Sigmoid colon (tissue), 4 donors: Measurements from ENCODE around the gene MYH10.

Experiments
- POLR2A ChIP-seq, 2 donors: fragments of 450-650 bp; IDR thresholded peaks; one replicate each; pipeline ENCODE4 v1.6.1; 2016; ENCODE audit warnings: antibody characterized with exemption in 2 of 2, mild to moderate bottlenecking in 2 of 2, moderate library complexity in 2 of 2
- POLR2AphosphoS5 ChIP-seq, 4 donors: sonication (generic); formaldehyde crosslinking; IDR thresholded peaks; one replicate each; pipeline ENCODE4 v1.6.1; 2017; ENCODE audit warnings: antibody characterized with exemption in 4 of 4
- TF ChIP-seq, protein P1 (sequence below), 4 experiments: fragments of 450-650 bp in 3 of 4; fragments of 200-600 bp in 1 of 4; IDR thresholded peaks; one replicate each; pipeline ENCODE4 v1.5.1; 2016 to 2019; ENCODE audit warnings: antibody characterized with exemption in 4 of 4, mild to moderate bottlenecking in 3 of 4, moderate library complexity in 2 of 4

- TF ChIP-seq, protein P1, sequence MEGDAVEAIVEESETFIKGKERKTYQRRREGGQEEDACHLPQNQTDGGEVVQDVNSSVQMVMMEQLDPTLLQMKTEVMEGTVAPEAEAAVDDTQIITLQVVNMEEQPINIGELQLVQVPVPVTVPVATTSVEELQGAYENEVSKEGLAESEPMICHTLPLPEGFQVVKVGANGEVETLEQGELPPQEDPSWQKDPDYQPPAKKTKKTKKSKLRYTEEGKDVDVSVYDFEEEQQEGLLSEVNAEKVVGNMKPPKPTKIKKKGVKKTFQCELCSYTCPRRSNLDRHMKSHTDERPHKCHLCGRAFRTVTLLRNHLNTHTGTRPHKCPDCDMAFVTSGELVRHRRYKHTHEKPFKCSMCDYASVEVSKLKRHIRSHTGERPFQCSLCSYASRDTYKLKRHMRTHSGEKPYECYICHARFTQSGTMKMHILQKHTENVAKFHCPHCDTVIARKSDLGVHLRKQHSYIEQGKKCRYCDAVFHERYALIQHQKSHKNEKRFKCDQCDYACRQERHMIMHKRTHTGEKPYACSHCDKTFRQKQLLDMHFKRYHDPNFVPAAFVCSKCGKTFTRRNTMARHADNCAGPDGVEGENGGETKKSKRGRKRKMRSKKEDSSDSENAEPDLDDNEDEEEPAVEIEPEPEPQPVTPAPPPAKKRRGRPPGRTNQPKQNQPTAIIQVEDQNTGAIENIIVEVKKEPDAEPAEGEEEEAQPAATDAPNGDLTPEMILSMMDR (IDR thresholded peaks at IDR 0.05) = no peak
- TF ChIP-seq POLR2A (IDR thresholded peaks at IDR 0.05) (no peak), POLR2AphosphoS5 (IDR thresholded peaks at IDR 0.05) (no peak)
Measured at GRCh38 chr17:8503368-8503767, 127.2 kb downstream of the MYH10 start.
